Endometrial microvascular endothelial cells (primary cell): ENCODE data around the gene FASLG. TPM values are rescaled to one million over a fixed set of nuclear protein-coding genes. Genes with fewer than 3 reads are reported as not detected.

Experiments used
- in situ Hi-C: cut with HindIII; loops from 2 replicates; pipeline ENCODE4 v1.10.0; 2017; ENCODE audit warnings: low sequenced_read_pairs, low pct_unique_long_range_greater_than_20kb; ENCODE audit errors: inconsistent ontology term
- total RNA-seq: library from RNA; depleted of rRNA; stranded (reverse); fragments of >200 nt; gene quantifications from one replicate; pipeline ENCODE4 v1.2.3, GENCODE V29; 2015; ENCODE audit errors: inconsistent ontology term

The FASLG gene
- total RNA-seq, 1 donor from 2014 or later, result not detected

GRCh38 chr1:172641492-172641891 is 17.4 kb upstream of the FASLG start:
- in situ Hi-C loops, result no loop called here

GRCh38 chr1:172642970-172643369 is 15.9 kb upstream of the FASLG start:
- in situ Hi-C loops, result no loop called here

GRCh38 chr1:172646653-172647052 is 12.2 kb upstream of the FASLG start:
- in situ Hi-C loops, result no loop called here

DNA sequence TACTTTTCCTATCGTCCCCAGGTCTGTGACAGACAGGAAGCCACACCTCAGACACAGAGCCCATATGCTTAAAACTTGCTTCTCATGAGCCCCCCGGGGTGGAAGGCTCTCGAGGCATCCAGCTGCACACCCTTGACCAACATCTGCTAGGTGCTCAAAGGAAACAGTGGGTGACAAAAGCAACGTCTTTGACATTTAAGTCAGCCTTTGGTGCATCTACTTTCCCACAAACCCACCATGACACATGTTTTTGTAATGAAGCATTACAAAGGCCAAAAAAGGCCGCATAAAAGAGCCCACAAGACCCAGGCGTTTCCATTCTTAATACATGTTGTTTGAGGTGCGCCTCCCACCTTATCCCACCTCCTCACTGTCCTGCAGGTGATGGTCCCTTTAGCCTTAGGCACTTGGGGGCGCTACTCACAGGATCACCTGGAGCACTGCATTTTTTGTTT is 11.8 kb upstream of the FASLG start:
- in situ Hi-C loops, result no loop called here

- in situ Hi-C loops, result no loop called here
These were observed 10.9 kb upstream of the FASLG start for GRCh38 chr1:172647987-172648386.

DNA sequence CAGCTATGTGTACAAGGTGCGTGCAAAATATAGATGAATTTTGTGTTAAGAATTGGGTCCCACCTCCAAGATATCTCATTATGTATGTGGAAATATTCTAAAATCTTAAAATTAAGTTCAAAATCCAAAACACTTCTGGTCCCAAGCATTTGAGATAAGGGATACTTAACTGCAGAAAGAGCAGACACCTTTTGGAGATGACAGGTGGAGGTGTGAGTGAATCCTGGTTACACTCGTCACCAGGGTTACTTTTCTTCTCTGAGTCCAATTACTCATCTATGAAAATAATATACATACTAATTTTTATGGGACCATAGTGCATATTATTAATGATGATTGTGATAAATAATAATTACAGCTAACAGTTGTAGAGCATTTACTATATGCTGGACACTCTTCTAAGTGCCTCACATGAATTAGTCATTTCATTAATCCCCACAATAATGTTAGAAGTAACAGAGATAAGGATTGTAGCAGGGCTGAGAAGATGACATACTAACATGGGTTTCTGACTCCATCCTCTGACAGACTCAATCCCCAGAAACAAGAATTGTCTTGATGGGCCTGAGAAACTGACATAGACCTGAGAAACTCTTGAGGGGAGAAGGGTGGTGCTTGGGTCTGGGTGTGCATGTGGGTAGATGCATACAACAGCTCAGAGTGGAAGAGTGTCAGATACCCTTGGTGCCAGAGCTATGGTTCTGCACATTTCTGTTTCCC is 8.3 kb upstream of the FASLG start:
- in situ Hi-C loops, result no loop called here

DNA sequence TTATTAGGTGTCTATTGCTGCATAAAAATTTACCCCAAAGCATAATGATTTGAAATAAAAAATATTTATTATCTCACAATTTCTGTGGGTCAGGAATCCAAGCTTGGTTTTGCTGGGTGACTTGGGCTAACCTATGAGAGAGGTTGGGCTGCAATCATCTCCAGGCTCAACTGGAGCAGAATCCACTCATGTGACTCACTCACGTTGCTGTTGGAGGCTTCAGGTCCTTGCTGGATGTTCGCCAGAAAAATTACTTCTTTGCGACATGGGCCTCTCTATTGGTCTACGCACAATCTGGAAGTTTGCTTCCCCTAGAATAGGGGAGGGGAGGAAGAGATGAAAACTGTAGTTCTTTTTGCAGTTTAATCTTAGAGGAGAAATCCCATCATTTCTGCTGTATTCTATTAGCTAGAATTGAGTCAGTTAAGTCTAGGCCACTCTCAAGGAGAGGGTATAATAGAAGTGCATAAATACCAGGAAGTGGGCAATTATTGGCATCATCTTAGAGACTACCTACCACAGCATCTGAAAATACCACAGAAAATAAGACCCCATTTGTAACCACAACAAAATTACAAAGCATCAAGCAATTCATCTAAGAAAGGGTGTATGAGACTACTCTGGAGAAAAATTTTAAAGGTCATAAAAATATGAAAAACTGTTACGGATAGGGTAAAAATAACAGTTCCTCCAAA is 5.7 kb upstream of the FASLG start:
- in situ Hi-C loops, result no loop called here

DNA sequence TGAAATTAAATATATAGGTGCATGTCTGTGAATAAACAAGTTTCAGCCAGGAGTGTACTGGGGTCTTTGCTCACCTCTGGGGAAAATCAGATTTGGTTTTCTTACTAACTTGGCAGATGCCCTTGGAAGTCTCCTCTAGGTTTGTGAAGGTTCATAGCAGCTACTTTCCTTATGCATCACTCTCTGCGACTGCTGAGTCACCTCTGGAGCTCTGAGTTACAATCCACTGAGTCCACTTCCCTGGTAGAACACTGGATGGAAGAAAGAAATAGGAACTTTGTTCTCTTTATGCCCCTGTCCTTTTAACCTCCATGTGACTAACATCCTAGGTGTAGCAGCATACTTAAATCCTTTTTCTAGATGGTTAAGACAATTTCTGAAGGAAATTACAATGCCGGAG is 4.4 kb upstream of the FASLG start:
- in situ Hi-C loops, result no loop called here

- in situ Hi-C loops, result no loop called here
These were observed 2.3 kb upstream of the FASLG start for GRCh38 chr1:172656576-172656975.

DNA sequence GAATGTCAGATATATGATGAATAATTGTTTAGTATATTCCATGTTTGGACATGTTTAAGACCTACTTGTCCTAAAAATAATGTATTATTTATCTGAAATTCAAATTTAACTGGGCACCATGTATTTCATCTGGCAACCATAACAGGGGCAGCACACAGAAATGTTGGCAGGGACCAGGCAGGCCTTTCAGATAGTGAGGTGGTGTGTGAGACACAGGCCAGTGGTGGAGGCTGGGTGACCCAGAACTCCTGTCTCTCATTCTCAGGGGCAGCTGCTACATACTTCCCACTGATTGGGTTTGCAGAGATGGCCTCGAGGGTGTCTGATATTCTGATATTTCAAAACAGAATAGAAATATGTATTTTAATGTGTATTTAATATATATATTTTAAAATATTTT is 1.3 kb upstream of the FASLG start:
- in situ Hi-C loops, result no loop called here

- in situ Hi-C loops, result no loop called here
These were observed 2.2 kb downstream of the FASLG start for GRCh38 chr1:172661107-172661506.

- in situ Hi-C loops, result no loop called here
These were observed 3.7 kb downstream of the FASLG start for GRCh38 chr1:172662464-172663109.

- in situ Hi-C loops, result no loop called here
These were observed 4.8 kb downstream of the FASLG start for GRCh38 chr1:172663732-172664131.

DNA sequence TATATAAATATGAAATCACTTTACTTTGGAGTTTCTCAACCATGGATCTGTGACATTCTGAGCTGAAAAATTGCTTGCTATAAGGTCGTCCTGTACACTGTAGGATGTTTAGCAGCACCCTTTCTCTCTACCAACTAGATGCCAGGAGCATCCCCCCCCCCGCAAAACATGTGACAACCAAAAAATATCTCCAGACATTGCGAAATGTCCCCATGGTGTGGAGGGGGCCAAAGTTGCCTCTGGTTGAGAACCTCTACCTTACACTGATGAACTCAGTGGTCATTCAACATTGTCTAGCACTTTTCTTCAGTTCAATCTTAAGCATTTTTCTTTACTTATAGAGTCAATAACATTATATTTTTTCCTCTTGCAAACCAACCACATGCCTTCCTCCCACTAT is 9.2 kb downstream of the FASLG start:
- in situ Hi-C loops, result no loop called here

DNA sequence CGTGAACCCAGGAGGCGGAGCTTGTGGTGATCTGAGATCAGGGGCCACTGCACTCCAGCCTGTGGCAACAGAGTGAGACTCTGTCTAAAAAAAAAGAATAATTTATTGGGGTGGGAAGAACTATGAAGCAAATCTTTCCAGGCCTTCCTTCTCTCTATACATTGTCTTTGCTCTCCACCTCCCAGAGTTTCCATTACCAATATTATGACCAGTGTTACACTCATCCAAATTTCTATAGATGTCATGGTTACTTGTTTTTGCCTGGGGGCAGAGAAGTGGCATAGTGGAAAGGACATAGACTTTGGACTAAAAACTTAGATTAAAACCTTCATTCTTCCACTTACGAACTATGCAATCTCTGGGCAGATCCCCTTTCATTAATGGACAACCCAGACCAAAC is 10.1 kb downstream of the FASLG start:
- in situ Hi-C loops, result no loop called here

DNA sequence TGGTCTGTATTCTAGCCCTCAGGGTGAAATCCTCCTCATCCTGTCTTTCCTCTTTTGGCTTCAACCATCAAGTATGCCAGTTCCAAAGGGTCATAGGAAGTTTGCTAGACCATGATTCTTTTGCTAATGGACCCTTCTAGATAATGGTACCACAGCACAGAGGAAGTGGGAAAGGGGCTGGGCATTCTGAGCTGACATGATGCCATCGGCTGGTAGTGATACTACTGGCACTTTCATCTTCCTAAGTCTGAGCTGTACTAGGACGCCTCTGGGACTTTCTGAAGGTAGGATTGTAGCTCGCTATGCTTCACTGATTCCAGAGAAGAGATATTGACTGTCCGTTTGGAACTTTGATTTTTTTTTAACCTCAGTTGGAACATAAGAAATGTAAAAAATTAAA is 11.4 kb downstream of the FASLG start:
- in situ Hi-C loops, result no loop called here

GRCh38 chr1:172670791-172671190 is 11.9 kb downstream of the FASLG start:
- in situ Hi-C loops, result no loop called here

GRCh38 chr1:172671591-172671990 is 12.7 kb downstream of the FASLG start:
- in situ Hi-C loops, result no loop called here

- in situ Hi-C loops, result no loop called here
These were observed 13.8 kb downstream of the FASLG start for GRCh38 chr1:172672720-172673119.

DNA sequence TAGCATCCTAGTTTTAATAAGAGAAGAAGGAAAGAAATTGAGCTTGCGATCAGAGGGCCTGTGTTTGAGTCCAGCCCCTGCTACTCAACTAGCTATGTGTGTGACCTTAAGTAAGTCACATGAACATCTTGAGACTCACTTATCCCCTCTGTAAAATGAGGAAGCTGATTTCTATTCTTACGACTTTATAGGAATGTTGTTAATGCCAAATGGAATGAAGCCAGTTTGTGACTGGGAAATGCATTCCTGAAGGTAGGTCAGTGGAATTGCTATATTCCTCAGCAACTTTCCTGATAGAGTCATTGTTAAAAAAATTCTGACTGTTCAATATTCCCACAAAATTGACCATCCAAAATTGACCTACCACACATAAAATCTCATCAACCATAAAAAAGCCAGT is 14.9 kb downstream of the FASLG start:
- in situ Hi-C loops, result no loop called here
